IPS DF 4.7 (cell line): Measurements from ENCODE around the gene CCL25.
"Not testable (repeated sequence)": the region's sequence is repeated elsewhere in the genome, so short reads cannot be mapped to it uniquely, and the experiment has no call there.

Experiments
- DNase-seq: peaks from one replicate; pipeline ENCODE4 v3.0.0-alpha.2; 2013; ENCODE audit warnings: low spot score; ENCODE audit errors: extremely low read depth

The CCL25 gene, protein sequence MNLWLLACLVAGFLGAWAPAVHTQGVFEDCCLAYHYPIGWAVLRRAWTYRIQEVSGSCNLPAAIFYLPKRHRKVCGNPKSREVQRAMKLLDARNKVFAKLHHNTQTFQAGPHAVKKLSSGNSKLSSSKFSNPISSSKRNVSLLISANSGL

GRCh38 chr19:8052464-8052859 is at the start of gene CCL25:
Gene CCL25 (plus strand): TSS chr19:8052760. CDS start chr19:8053050, 290 bp downstream.
- DNase-seq: no peak

DNA sequence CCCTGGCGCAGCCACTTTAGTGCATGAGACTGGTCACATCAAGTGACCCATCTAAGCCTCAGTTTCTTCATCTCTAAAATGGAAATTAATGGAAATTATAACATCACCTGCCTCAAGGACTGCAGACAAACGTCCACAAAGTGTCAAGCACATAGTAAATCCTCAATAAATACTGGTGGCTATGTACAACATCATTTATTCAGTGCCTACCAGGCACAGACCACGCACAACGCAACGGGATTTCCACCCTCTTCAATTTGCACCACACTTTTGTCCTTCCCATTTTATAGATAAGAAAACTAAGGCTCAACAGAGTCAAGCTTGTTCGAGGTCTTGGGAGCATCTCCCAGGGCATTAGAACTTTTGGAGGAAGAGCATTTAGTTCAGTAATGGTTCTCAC is 48.6 kb upstream of the CCL25 start:
- DNase-seq: no peak

DNA sequence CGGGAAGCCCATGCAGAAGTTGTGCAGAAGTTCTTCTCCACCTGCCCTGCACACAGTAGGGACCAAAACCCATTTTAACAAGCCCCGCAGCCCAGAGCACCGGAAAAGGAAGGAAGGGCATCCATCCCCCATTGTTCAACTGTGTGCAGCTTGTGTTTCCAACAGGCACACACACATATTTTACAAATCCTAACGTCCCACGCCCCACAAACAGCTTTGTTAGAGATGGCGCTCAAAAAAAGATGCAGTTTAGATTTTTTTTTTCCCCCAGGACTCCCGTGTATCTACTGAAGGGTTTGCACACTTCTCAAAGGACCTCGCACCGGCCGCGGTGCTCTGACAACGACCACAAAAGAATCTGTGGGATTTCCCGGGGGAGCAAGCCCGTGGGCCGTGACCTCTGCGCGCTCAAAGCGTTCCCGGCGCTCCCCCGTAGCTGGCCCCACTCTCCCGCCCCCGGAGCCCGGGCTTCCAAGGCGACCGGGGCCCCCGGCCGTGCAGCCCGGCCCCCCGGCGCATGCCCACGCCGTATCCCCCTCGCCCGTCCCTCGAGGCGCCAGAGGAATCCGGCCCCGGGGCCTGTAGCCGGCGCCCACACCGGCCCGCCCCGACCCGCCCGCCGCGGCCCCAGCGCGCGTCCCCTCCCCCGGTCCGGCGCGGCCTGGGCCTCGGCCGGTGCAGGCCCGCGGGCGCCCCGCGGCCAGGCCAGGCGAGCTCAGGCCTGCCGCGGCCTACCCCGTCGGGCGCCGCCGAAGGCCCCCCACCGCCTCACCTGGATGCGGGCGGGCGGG is 47.6 kb upstream of the CCL25 start:
- no peak for DNase-seq

DNA sequence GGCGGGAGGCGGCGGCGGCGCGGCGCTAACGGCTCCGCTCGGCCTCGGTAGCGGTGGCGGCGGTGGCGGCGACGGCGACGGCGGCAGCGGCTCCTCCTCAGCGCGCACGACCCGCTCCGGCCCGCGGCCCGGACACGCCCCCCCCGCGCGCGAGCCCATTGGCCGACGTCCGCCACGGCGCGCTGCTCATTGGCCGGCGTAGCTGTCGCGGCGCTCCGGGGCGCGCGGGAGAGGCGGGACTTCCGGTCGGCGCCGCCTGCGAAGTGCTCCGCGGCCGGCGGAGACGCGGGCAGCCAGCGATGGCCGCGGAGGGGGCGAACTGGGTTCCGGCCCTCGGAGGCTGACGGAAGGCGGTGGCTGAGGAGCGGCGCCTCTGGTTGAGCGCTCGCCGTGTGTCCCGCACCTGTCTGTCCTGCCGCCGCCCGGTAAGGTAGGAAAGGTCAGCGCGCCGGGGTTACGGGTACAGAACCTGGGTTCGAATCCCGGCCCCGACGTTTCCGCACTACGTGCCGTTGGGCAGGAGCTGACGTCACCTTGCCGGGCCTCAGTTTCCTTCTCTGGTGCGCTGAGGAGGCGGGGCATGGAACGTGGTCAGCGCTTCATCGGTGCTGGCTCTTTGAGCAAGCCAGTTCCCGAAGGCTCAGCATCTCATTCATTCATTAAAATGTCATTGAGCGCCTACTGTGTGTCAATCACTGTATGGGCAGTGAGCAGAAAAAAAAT is 46.9 kb upstream of the CCL25 start, which contains the start of gene ELAVL1:
TSS of gene ELAVL1 (minus strand) at position 108 of the 723 bp plus-strand sequence. CDS start 13,826 bp downstream, outside the sequence.
- no peak for DNase-seq

GRCh38 chr19:8017808-8018207 is 34.8 kb upstream of the CCL25 start:
- DNase-seq: no peak

- no peak for DNase-seq
Measured at GRCh38 chr19:8020681-8021080, 31.9 kb upstream of the CCL25 start.

DNA sequence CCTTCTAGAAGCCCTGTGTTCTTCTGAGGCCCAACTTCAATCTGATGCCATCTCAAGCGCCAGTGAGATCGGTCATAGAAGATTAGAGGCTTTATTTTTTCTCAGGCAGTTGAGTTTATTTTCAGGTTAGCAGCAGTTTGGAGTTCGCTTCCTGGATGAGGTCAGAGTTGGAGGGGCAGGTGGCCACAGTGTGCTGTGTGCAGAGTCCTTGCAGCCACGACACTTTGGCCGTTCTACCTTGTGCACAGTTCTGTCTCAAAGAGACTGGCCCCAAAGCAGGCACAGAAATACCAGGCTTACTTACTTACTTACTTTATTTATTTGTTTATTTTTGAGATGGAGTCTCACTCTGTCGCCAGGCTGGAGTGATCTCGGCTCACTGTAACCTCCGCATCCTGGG is 31.2 kb upstream of the CCL25 start:
- DNase-seq: no peak

GRCh38 chr19:8022275-8022674 is 30.3 kb upstream of the CCL25 start:
- no peak for DNase-seq

DNA sequence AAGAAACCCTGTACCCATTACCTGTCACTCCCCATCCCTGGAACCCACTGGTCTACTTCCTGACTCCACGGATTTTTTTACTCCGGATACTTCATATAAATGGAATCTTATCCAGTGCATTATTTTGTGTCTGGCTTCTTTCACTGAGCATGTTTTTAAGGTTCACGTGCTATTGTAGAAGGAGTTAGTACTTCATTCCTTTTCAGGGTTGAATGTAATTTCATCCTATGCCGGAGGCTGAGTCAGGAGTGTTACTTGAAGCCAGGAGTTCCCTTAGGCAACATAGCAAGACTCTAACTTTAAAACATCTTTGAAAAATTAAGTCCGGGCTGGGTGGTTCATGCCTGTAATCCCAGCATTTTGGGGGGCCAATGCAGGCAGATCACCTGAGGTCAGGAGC is 29.2 kb upstream of the CCL25 start:
- no peak for DNase-seq

GRCh38 chr19:8024256-8024655 is 28.3 kb upstream of the CCL25 start:
- DNase-seq: not testable (repeated sequence)

- no peak for DNase-seq
Measured at GRCh38 chr19:8025316-8025715, 27.2 kb upstream of the CCL25 start.

DNA sequence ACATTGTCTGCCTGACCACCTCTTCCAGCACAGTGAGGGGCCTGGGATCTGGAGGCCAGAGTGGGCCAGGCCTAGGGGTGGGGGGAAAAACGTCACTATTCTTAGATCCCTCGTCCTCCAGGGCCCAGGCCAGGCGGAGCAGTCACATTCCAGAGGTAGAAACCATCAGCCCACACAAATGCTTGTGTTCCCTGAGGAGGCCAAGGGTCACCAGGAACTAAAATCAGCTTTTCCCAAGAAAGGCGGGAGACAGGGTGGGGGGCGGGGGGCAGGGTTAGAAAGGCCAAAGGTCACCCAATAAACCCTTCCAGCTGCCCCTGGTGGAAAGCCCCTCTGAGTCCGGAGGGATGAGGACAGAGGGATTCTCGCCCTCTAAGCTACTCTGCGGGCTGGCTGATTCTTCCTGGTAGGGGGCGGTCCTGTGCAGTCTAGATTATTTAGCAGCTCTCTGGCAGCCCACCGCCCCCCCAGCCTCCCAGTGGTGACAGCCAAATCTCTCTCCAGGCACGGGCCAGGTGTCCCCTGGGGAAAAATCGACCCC is 23.5 kb upstream of the CCL25 start:
- no peak for DNase-seq

DNA sequence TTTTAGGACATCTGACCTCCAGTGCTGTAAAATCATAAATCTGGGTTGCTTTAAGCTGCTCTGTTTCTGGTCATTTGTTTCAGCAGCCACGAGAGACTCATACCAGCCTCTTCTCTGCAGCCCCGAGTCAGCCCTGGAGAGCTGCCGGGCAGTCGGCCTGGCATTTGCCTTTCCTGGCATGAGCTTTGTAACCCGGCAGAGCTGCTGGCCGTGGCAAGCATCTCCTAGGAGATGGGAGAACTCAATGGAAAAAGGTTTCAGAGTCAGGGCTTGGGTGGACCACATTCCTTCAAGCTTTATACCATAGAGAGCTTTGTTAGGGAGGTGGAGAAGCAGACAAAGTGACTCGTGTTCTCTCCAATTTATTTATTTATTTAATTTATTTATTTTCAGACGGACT is 21.6 kb upstream of the CCL25 start:
- no peak for DNase-seq

- DNase-seq: not testable (repeated sequence)
Measured at GRCh38 chr19:8033287-8034177, 19.0 kb upstream of the CCL25 start.

GRCh38 chr19:8034178-8034525 is 18.4 kb upstream of the CCL25 start:
- no peak for DNase-seq

DNA sequence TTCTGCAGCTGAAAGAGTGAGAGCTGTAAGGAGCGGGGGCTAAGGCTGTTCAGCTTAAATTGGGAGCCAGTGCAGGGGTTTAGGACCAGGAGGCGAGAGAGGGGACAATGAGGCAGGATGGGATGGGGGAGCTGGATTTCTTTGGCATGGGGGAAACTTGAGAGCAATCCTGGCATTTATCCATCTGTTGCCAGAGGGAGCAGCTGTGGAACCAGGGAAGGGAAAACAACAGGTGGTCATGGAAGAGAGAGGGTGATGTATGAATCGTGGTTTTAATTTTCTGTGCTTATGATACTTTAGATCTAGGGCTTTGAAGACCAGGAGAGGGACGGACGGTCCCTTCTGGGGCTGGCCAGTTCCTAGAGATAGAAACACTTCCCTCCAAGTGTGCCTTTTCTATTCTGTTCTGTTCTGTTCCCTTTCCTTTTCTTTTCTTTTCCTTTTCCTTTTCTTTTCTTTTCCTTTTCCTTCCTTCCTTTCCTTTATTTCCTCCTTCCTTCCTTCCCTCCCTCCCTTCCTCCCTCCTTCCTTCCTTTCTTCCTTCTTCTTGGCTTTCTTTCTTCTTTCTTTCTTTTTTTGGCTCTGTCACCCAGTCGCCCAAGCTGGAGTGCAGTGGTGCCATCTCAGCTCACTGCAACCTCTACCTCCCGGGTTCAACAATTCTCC is 16.0 kb upstream of the CCL25 start:
- DNase-seq: no peak

DNA sequence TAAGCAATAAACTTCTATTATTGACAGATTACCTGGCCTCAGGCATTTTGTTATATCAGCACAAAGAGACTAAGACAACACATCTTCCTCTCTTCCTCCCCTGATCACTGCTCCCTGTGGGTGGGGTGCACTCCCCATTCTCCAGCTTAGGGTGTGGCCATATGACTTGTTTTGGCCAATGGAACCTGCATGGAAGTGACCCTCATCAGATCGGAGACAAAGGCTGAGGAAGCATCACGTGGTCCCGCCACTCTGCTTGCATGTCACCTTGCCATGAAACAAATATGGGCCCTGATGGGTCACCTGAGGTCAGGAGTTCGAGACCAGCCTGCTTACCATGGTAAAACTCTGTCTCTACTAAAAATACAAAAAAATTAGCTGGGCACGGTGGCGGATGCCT is 13.7 kb upstream of the CCL25 start:
- no peak for DNase-seq

DNA sequence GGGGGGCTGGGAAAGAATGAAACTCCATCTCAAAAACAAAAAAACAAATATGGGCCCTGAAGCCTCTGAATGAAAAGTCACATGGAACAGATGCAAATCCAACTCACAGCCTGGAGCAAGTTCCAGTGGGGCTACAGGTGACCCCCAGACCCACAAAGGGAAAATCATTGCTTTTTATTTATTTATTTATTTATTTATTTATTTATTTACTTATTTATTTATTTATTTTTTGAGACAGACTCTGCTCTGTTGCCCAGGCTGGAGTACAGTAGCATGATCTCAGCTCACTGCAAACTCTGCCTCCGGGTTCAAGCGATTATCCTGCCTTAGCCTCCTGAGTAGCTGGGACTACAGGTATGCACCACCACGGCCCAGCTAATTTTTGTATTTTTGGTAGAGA is 13.3 kb upstream of the CCL25 start:
- DNase-seq: no peak

DNA sequence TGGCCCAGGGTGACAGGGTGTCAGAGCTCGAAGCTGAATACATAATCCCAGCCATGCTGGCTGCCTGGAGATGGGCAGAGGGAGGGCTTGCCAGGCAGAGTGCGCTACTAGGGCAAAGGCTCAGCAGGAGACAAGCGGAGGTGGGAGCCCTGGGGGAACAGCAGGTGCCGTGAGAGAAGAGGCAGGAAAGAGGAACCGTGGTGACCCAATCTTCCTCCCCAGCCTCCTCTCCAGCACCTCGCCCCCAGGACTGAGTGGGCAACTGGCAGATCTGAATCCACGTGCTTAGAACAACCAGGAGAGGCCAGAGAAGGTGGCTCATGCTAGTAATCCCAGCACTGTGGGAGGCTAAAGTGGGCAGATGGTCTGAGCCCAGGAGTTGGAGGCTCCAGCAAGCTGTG is 11.0 kb upstream of the CCL25 start:
- DNase-seq: no peak

GRCh38 chr19:8042900-8043299 is 9.7 kb upstream of the CCL25 start:
- no peak for DNase-seq

DNA sequence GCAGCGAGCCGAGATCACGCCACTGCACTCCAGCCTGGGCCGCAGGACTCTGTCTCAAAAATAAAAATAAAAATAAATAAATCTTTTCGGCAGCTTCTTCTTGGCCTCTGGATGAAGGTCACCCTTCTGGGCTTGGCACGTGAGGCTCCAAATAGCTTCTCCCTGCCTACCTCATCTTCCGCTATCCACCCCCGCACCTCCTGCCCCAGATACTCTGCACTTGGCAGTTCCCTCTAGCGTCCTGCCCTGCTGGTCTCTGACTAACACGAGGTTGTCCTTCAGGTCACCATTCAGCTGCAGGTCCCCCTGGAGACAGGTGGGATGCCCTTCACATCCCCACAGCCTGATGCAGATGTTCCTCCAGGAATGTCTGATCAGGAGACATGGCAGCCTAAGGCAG is 8.5 kb upstream of the CCL25 start:
- DNase-seq: no peak
